HepG2 (cell line): Measurements from ENCODE around the gene ANKRD65. TPM values are rescaled to one million over a fixed set of nuclear protein-coding genes. Genes with fewer than 3 reads are reported as not detected.

Experiments
- DZIP1 ChIP-seq: sonication (generic); formaldehyde crosslinking; IDR thresholded peaks from 2 replicates; pipeline ENCODE4 v1.5.0; 2020; ENCODE audit warnings: mild to moderate bottlenecking, missing genetic modification reagents
- HMGA1 ChIP-seq: sonication (generic); formaldehyde crosslinking; conservative IDR thresholded peaks from 2 replicates; pipeline ENCODE4 v1.4.0; 2020; ENCODE audit warnings: missing genetic modification reagents
- MTF1 ChIP-seq: sonication (generic); formaldehyde crosslinking; IDR thresholded peaks from 2 replicates; pipeline ENCODE4 v1.5.0; 2020; ENCODE audit warnings: missing genetic modification reagents
- PAWR ChIP-seq: sonication (generic); formaldehyde crosslinking; IDR thresholded peaks from 2 replicates; pipeline ENCODE4 v1.4.0; 2020; ENCODE audit warnings: missing genetic modification reagents, mild to moderate bottlenecking, borderline replicate concordance
- SNAPC5 ChIP-seq: sonication (generic); formaldehyde crosslinking; IDR thresholded peaks from 2 replicates; pipeline ENCODE4 v1.8.1; 2023; ENCODE audit warnings: mild to moderate bottlenecking, missing genetic modification reagents, borderline replicate concordance
- TCF12 ChIP-seq, 2 experiments: fragments of 450-650 bp in 1 of 2; sonication (generic) in 1 of 2; formaldehyde crosslinking in 1 of 2; IDR thresholded peaks; 2 replicates each; pipeline versions ENCODE4 v1.6.1 to v1.8.0; 2017 to 2022; ENCODE audit warnings: antibody characterized with exemption in 1 of 2, mild to moderate bottlenecking in 1 of 2, missing genetic modification reagents in 1 of 2, moderate library complexity in 1 of 2
- TP53 ChIP-seq: sonication (generic); formaldehyde crosslinking; conservative IDR thresholded peaks from 2 replicates; pipeline ENCODE4 v1.4.0; 2020; ENCODE audit warnings: missing genetic modification reagents
- XRCC5 ChIP-seq: fragments of 200-400 bp; formaldehyde crosslinking; optimal IDR thresholded peaks from 2 replicates; pipeline ENCODE3; 2017; ENCODE audit warnings: mild to moderate bottlenecking, low read length
- ZFY ChIP-seq: sonication (generic); formaldehyde crosslinking; IDR thresholded peaks from 2 replicates; pipeline ENCODE4 v1.4.0; 2020; ENCODE audit warnings: missing genetic modification reagents
- ZMYM4 ChIP-seq: sonication (generic); formaldehyde crosslinking; IDR thresholded peaks from 2 replicates; pipeline ENCODE4 v1.8.1; 2023; ENCODE audit warnings: mild to moderate bottlenecking, missing genetic modification reagents
- ZNF253 ChIP-seq: sonication (generic); formaldehyde crosslinking; IDR thresholded peaks from 2 replicates; pipeline ENCODE4 v1.8.0; 2022; ENCODE audit warnings: mild to moderate bottlenecking, missing genetic modification reagents, borderline replicate concordance
- ZNF430 ChIP-seq: sonication (generic); formaldehyde crosslinking; IDR thresholded peaks from 2 replicates; pipeline ENCODE4 v1.9.0; 2021; ENCODE audit warnings: mild to moderate bottlenecking, missing genetic modification reagents
- ZNF558 ChIP-seq: sonication (generic); formaldehyde crosslinking; IDR thresholded peaks from 2 replicates; pipeline ENCODE4 v1.9.0; 2022; ENCODE audit warnings: mild to moderate bottlenecking, missing genetic modification reagents, borderline replicate concordance
- ZNF768 ChIP-seq: sonication (generic); formaldehyde crosslinking; IDR thresholded peaks from 2 replicates; pipeline ENCODE4 v1.4.0; 2020; ENCODE audit warnings: missing genetic modification reagents
- polyA plus RNA-seq, 8 experiments: library from polyadenylated mRNA; depleted of rRNA in 3 of 8; stranded (reverse) in 7 of 8; unstranded in 1 of 8; fragments of >200 nt; fragmentation: Illumina TruSeq in 4 of 8; extraction: Trizol in 4 of 8; gene quantifications; 2 replicates each; pipeline versions ENCODE4 v1.2.1 to v1.2.3, GENCODE V29; 2011 to 2016; ENCODE audit warnings: low read depth in 4 of 8, missing spikeins in 1 of 8, mixed read lengths in 1 of 8; ENCODE audit not compliant: insufficient read depth in 1 of 8
- total RNA-seq, 5 experiments: library from RNA; depleted of rRNA; stranded (reverse); fragments of >200 nt; fragmentation: Illumina TruSeq; extraction: Trizol; gene quantifications; 2 replicates each; pipeline ENCODE4 v1.2.3, GENCODE V29; 2016; ENCODE audit warnings: low read depth in 1 of 5
- TF ChIP-seq, protein P1 (sequence below): sonication (generic); formaldehyde crosslinking; IDR thresholded peaks from one replicate; pipeline ENCODE4 v1.5.1; 2020; ENCODE audit warnings: mild to moderate bottlenecking, missing genetic modification reagents; ENCODE audit errors: not compliant biosample characterization
- TF ChIP-seq, protein P2 (sequence below): IDR thresholded peaks from 2 replicates; pipeline ENCODE4 v1.6.1; 2018; ENCODE audit warnings: missing genetic modification reagents, mild to moderate bottlenecking, missing compliant biosample characterization

ANKRD65 gene
- total and polyA plus RNA-seq, 2 of the 13 experiments (the other 11 are each of a cell fraction or from before 2014, with no cell fraction given), result 12.1 to 30.1 TPM

- TF ChIP-seq, protein P1, sequence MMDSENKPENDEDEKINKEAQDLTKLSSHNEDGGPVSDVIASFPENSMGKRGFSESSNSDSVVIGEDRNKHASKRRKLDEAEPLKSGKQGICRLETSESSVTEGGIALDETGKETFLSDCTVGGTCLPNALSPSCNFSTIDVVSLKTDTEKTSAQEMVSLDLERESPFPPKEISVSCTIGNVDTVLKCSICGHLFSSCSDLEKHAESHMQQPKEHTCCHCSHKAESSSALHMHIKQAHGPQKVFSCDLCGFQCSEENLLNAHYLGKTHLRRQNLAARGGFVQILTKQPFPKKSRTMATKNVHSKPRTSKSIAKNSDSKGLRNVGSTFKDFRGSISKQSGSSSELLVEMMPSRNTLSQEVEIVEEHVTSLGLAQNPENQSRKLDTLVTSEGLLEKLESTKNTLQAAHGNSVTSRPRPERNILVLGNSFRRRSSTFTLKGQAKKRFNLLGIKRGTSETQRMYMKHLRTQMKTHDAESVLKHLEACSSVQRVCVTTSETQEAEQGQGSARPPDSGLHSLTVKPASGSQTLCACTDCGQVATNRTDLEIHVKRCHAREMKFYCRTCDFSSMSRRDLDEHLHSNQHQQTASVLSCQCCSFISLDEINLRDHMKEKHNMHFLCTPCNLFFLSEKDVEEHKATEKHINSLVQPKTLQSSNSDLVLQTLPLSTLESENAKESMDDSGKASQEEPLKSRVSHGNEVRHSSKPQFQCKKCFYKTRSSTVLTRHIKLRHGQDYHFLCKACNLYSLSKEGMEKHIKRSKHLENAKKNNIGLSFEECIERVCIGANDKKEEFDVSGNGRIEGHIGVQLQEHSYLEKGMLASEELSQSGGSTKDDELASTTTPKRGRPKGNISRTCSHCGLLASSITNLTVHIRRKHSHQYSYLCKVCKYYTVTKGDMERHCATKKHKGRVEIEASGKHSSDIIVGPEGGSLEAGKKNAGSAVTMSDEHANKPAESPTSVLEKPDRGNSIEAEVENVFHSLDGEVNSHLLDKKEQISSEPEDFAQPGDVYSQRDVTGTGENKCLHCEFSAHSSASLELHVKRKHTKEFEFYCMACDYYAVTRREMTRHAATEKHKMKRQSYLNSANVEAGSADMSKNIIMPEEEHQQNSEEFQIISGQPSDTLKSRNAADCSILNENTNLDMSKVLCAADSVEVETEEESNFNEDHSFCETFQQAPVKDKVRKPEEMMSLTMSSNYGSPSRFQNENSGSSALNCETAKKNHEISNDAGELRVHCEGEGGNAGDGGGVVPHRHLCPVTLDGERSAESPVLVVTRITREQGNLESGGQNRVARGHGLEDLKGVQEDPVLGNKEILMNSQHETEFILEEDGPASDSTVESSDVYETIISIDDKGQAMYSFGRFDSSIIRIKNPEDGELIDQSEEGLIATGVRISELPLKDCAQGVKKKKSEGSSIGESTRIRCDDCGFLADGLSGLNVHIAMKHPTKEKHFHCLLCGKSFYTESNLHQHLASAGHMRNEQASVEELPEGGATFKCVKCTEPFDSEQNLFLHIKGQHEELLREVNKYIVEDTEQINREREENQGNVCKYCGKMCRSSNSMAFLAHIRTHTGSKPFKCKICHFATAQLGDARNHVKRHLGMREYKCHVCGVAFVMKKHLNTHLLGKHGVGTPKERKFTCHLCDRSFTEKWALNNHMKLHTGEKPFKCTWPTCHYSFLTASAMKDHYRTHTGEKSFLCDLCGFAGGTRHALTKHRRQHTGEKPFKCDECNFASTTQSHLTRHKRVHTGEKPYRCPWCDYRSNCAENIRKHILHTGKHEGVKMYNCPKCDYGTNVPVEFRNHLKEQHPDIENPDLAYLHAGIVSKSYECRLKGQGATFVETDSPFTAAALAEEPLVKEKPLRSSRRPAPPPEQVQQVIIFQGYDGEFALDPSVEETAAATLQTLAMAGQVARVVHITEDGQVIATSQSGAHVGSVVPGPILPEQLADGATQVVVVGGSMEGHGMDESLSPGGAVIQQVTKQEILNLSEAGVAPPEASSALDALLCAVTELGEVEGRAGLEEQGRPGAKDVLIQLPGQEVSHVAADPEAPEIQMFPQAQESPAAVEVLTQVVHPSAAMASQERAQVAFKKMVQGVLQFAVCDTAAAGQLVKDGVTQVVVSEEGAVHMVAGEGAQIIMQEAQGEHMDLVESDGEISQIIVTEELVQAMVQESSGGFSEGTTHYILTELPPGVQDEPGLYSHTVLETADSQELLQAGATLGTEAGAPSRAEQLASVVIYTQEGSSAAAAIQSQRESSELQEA (CRISPR knock-in tag), result peak; percentile 39
- TF ChIP-seq ZNF430 (CRISPR knock-in tag) (peak; percentile 91), ZFY (CRISPR knock-in tag) (peak; percentile 76), HMGA1 (CRISPR knock-in tag) (no peak), PAWR (no peak), TP53 (CRISPR knock-in tag) (peak; percentile 92; the same call in 1 of the 2 replicates), MTF1 (CRISPR knock-in tag) (no peak), ZNF768 (CRISPR knock-in tag) (0 out of 2 replicates have a peak, but pooled peaks have one; percentile 13), XRCC5 (peak; percentile 78), DZIP1 (CRISPR knock-in tag) (no peak), ZNF253 (CRISPR knock-in tag) (no peak), ZNF558 (CRISPR knock-in tag) (peak; percentile 86), TCF12 (IDR thresholded peaks at IDR 0.05) (no peak), TCF12 (CRISPR knock-in tag; IDR thresholded peaks at IDR 0.05) (peak; percentile 98), ZMYM4 (CRISPR knock-in tag) (peak; percentile 71), SNAPC5 (CRISPR knock-in tag) (no peak)
- TF ChIP-seq, protein P2, sequence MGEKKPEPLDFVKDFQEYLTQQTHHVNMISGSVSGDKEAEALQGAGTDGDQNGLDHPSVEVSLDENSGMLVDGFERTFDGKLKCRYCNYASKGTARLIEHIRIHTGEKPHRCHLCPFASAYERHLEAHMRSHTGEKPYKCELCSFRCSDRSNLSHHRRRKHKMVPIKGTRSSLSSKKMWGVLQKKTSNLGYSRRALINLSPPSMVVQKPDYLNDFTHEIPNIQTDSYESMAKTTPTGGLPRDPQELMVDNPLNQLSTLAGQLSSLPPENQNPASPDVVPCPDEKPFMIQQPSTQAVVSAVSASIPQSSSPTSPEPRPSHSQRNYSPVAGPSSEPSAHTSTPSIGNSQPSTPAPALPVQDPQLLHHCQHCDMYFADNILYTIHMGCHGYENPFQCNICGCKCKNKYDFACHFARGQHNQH, result peak; percentile 97
Measured at GRCh38 chr1:1400576-1401456, 20.3 kb downstream of the ANKRD65 start (continued).
